Loucy (cell line): ENCODE results near the gene PTPMT1.

Source experiments
- H2AFZ ChIP-seq: fragments of 200-600 bp; sonication (generic); 2 replicates; pipeline ENCODE4 v1.6.0; 2016; ENCODE audit warnings: antibody characterized with exemption, mild to moderate bottlenecking, low read length, moderate library complexity
- H3F3A ChIP-seq: fragments of 200-600 bp; 2 replicates; pipeline ENCODE4 v1.6.0; 2016; ENCODE audit warnings: antibody characterized with exemption, low read depth, mild to moderate bottlenecking
- H3K27me3 ChIP-seq: fragments of 200-600 bp; sonication (generic); 2 replicates; pipeline ENCODE4 v1.6.1; 2014; ENCODE audit warnings: low read length, mild to moderate bottlenecking; ENCODE audit not compliant: insufficient read depth, poor library complexity, severe bottlenecking
- H3K36me3 ChIP-seq: fragments of 200-600 bp; sonication (generic); 2 replicates; pipeline ENCODE4 v1.6.1; 2016; ENCODE audit warnings: low read length; ENCODE audit not compliant: insufficient read depth
- H3K4me1 ChIP-seq: fragments of 200-600 bp; sonication (generic); 2 replicates; pipeline ENCODE4 v1.5.1; 2014; ENCODE audit warnings: low read length, mild to moderate bottlenecking; ENCODE audit not compliant: insufficient read depth, poor library complexity, severe bottlenecking
- H3K4me2 ChIP-seq: fragments of 200-600 bp; sonication (generic); 2 replicates; pipeline ENCODE4 v1.6.0; 2014; ENCODE audit warnings: antibody characterized with exemption, low read length, low read depth, mild to moderate bottlenecking; ENCODE audit not compliant: poor library complexity, severe bottlenecking
- H3K4me3 ChIP-seq: fragments of 200-600 bp; sonication (generic); 2 replicates; pipeline ENCODE4 v1.5.1; 2014; ENCODE audit warnings: low read length, mild to moderate bottlenecking, mixed read lengths; ENCODE audit not compliant: poor library complexity, severe bottlenecking
- H3K79me2 ChIP-seq: fragments of 200-600 bp; sonication (generic); 2 replicates; pipeline ENCODE4 v1.6.1; 2014; ENCODE audit warnings: low read length; ENCODE audit not compliant: insufficient read depth
- H3K9ac ChIP-seq: fragments of 200-600 bp; sonication (generic); 2 replicates; pipeline ENCODE4 v1.6.0; 2014; ENCODE audit warnings: mild to moderate bottlenecking, low read depth, low read length, moderate library complexity; ENCODE audit not compliant: poor library complexity, severe bottlenecking
- H3K9me2 ChIP-seq: fragments of 200-600 bp; sonication (generic); replicated peaks from 2 replicates; pipeline ENCODE4 v1.6.1; 2016; ENCODE audit warnings: low read depth, low read length, mixed read lengths
- H3K9me3 ChIP-seq: fragments of 200-600 bp; sonication (generic); 2 replicates; pipeline ENCODE4 v1.6.1; 2014; ENCODE audit warnings: mild to moderate bottlenecking, antibody characterized with exemption, low read length, low read depth; ENCODE audit not compliant: insufficient read depth
- H4K20me1 ChIP-seq: fragments of 200-600 bp; sonication (generic); 2 replicates; pipeline ENCODE4 v1.6.0; 2014; ENCODE audit warnings: antibody characterized with exemption, low read length, mild to moderate bottlenecking; ENCODE audit not compliant: insufficient read depth, poor library complexity, severe bottlenecking
- EZH2phosphoT487 ChIP-seq: fragments of 200-600 bp; IDR thresholded peaks from 2 replicates; pipeline ENCODE4 v1.6.1; 2018; ENCODE audit warnings: antibody characterized with exemption, mild to moderate bottlenecking, moderate library complexity, borderline replicate concordance
- TF ChIP-seq, protein P1 (sequence below): fragments of 200-600 bp; sonication (generic); conservative IDR thresholded peaks from 2 replicates; pipeline ENCODE4 v1.5.1; 2014; ENCODE audit warnings: mild to moderate bottlenecking, antibody characterized with exemption, low read length

Gene PTPMT1

DNA sequence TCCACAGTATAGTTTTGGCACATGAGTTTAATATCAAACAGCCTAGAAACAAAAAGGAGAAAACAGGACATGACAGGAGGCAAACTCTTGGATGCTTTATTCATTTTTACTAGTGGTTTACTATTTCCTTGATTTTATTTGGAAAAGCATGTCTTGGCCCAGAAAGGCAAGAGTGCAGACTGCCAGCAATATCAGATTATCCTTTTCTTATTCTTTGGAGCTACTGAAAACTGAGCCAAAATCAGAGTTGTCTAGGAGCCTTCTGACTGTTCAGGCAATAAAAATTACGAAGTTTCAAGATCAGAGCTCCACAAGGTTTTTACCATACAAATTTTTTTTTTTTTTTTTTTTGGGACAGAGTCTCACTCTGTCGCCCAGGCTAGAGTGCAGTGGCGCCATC is 28.5 kb upstream of the PTPMT1 start:
- H4K20me1 ChIP-seq: peaks cover 91% of the 10 kb centered on the region
- H3F3A ChIP-seq: 0 out of 2 replicates have a peak, but pooled peaks cover 6% of the 10 kb centered on the region

DNA sequence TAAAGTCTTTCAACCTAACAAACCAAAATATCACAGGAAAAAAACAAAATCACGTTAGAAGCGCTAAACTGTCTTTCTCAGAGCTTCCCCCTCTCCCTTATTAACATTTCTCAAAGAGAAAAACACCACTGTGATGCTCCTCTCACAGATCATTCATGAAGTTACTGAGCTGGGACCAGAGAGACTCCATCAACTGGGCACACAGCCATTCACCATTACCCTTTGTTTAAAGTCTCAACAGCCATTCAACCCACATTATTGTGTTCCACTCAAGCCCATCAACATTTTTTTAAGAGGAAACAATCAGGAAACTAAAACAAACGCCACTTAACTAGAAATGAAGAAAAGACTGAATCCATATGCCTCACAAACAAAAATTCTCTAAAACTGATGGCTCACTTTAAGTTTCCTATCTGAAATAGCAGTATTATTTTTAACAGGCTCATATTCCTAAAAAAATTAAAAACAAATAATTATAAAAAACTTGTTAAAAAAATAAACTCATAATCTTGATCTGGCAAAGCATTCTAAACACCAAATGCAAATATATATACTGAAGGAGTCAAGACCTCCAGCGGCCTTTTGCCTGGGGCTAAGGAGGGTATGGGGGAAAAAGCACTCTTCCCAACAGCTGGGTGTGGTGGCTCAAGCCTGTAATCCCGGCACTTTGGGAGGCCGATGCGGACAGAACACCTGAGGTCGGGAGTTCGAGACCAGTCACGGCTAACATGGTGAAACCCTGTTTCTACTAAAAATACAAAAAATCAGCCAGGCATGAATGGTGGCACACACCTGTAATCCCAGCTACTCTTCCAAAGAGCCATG is 26.4 kb upstream of the PTPMT1 start:
- peak overlapping the region; percentile 15 for H3K9ac ChIP-seq
- TF ChIP-seq EZH2phosphoT487: no peak
- TF ChIP-seq, protein P1, sequence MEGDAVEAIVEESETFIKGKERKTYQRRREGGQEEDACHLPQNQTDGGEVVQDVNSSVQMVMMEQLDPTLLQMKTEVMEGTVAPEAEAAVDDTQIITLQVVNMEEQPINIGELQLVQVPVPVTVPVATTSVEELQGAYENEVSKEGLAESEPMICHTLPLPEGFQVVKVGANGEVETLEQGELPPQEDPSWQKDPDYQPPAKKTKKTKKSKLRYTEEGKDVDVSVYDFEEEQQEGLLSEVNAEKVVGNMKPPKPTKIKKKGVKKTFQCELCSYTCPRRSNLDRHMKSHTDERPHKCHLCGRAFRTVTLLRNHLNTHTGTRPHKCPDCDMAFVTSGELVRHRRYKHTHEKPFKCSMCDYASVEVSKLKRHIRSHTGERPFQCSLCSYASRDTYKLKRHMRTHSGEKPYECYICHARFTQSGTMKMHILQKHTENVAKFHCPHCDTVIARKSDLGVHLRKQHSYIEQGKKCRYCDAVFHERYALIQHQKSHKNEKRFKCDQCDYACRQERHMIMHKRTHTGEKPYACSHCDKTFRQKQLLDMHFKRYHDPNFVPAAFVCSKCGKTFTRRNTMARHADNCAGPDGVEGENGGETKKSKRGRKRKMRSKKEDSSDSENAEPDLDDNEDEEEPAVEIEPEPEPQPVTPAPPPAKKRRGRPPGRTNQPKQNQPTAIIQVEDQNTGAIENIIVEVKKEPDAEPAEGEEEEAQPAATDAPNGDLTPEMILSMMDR: no peak
- H3K4me2 ChIP-seq: peak overlapping the region; percentile 36
- H3K4me1 ChIP-seq: peaks cover 36% of the 10 kb centered on the region
- no peaks in the 10 kb centered on the region for H3K9me3 ChIP-seq
- H3K4me3 ChIP-seq: no peak overlapping the region
- peaks cover 100% of the 10 kb centered on the region for H3K79me2 ChIP-seq
- no peaks in the 10 kb centered on the region for H3K27me3 ChIP-seq
- H3K36me3 ChIP-seq: peaks cover 13% of the 10 kb centered on the region; the same call in 1 of the 2 replicates
- H3F3A ChIP-seq: 0 out of 2 replicates have a peak, but pooled peaks cover 6% of the 10 kb centered on the region
- peaks cover 91% of the 10 kb centered on the region for H4K20me1 ChIP-seq
- H3K9me2 ChIP-seq: no peaks in the 10 kb centered on the region
- H2AFZ ChIP-seq: no peak overlapping the region

More for the DNA sequence above, 28.5 kb upstream of the PTPMT1 start:
- Histone ChIP-seq H3K9ac (no peak overlapping the region), H3K4me1 (peaks cover 25% of the 10 kb centered on the region), H3K9me2 (no peaks in the 10 kb centered on the region), H3K27me3 (no peaks in the 10 kb centered on the region), H3K4me2 (no peak overlapping the region), H3K9me3 (no peaks in the 10 kb centered on the region), H2AFZ (no peak overlapping the region), H3K4me3 (no peak overlapping the region), H3K79me2 (peaks cover 100% of the 10 kb centered on the region), H3K36me3 (peaks cover 17% of the 10 kb centered on the region; the same call in 1 of the 2 replicates)
- TF ChIP-seq EZH2phosphoT487: no peak
- TF ChIP-seq, protein P1: no peak

DNA sequence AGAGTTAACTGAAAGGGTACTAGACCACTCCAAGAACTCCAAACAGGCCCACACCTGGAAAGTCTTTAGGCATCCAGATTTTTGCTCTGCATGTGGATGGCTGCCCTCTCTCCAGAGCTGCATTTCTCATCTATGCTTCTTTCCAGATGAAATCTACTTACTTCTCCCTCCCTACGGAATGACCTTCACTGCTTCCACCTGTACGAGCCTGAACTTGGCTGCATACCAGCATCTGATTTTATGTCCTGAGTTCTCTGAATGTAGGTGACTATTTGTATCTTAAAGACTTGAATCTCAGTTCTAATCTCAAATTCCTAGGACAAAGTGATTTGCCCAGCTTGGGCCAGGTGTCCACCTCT is 25.7 kb upstream of the PTPMT1 start:
- Histone ChIP-seq H3K9ac (peak overlapping the region; percentile 15), H3K9me3 (no peaks in the 10 kb centered on the region), H3K4me1 (peaks cover 42% of the 10 kb centered on the region), H3K79me2 (peaks cover 100% of the 10 kb centered on the region), H3K4me3 (no peak overlapping the region), H3K4me2 (peak overlapping the region; percentile 36), H4K20me1 (peaks cover 91% of the 10 kb centered on the region), H3F3A (0 out of 2 replicates have a peak, but pooled peaks cover 6% of the 10 kb centered on the region), H2AFZ (no peak overlapping the region), H3K9me2 (no peaks in the 10 kb centered on the region), H3K36me3 (peaks cover 13% of the 10 kb centered on the region; the same call in 1 of the 2 replicates), H3K27me3 (no peaks in the 10 kb centered on the region)
- TF ChIP-seq, protein P1: no peak; the same call in 1 of the 2 replicates
- TF ChIP-seq EZH2phosphoT487: no peak
